DOHH2 (cell line): ENCODE data around the gene MOB2.

Experiments used
- H3F3A ChIP-seq: fragments of 200-600 bp; sonication (generic), shearing (Covaris generic); 2 replicates; pipeline ENCODE4 v1.6.0; 2016; ENCODE audit warnings: antibody characterized with exemption, mild to moderate bottlenecking; ENCODE audit not compliant: control insufficient read depth, insufficient read depth
- H3K27ac ChIP-seq: fragments of 200-600 bp; sonication (generic); 2 replicates; pipeline ENCODE4 v1.5.1; 2014; ENCODE audit warnings: low read depth, mild to moderate bottlenecking, low read length, moderate library complexity
- H3K27me3 ChIP-seq: fragments of 200-600 bp; sonication (generic); 2 replicates; pipeline ENCODE4 v1.6.1; 2014; ENCODE audit warnings: mild to moderate bottlenecking, low read length, mixed read lengths; ENCODE audit not compliant: control insufficient read depth
- H3K36me3 ChIP-seq: fragments of 200-600 bp; sonication (generic); 2 replicates; pipeline ENCODE4 v1.6.1; 2014; ENCODE audit warnings: mild to moderate bottlenecking, low read length, moderate library complexity, mixed read lengths; ENCODE audit not compliant: control insufficient read depth
- H3K4me1 ChIP-seq: fragments of 200-600 bp; sonication (generic); 2 replicates; pipeline ENCODE4 v1.6.1; 2014; ENCODE audit warnings: mild to moderate bottlenecking, low read length, mixed read lengths; ENCODE audit not compliant: control insufficient read depth
- H3K4me2 ChIP-seq: fragments of 200-600 bp; sonication (generic); 2 replicates; pipeline ENCODE4 v1.6.0; 2014; ENCODE audit warnings: mild to moderate bottlenecking, low read length, moderate library complexity
- H3K4me3 ChIP-seq: fragments of 200-600 bp; sonication (generic); 2 replicates; pipeline ENCODE4 v1.5.1; 2014; ENCODE audit warnings: mild to moderate bottlenecking, low read length, mixed read lengths
- H3K79me2 ChIP-seq: fragments of 200-600 bp; sonication (generic); 2 replicates; pipeline ENCODE4 v1.6.1; 2014; ENCODE audit warnings: mild to moderate bottlenecking, low read length, mixed read lengths; ENCODE audit not compliant: control insufficient read depth
- H3K9me2 ChIP-seq: fragments of 200-600 bp; sonication (generic); replicated peaks from 2 replicates; pipeline ENCODE4 v1.6.1; 2014; ENCODE audit warnings: mild to moderate bottlenecking, low read length, mixed read lengths; ENCODE audit not compliant: control insufficient read depth
- H3K9me3 ChIP-seq: fragments of 200-600 bp; sonication (generic); 2 replicates; pipeline ENCODE4 v1.6.1; 2014; ENCODE audit warnings: antibody characterized with exemption, low read length, mixed read lengths; ENCODE audit not compliant: control insufficient read depth, insufficient read depth
- H4K20me1 ChIP-seq: fragments of 200-600 bp; sonication (generic); 2 replicates; pipeline ENCODE4 v1.6.0; 2014; ENCODE audit warnings: low read depth, mild to moderate bottlenecking, antibody characterized with exemption, low read length, moderate library complexity; ENCODE audit not compliant: control insufficient read depth, insufficient read depth
- CTCF ChIP-seq: fragments of 200-600 bp; sonication (generic); IDR thresholded peaks from one replicate; pipeline ENCODE4 v1.5.1; 2014; ENCODE audit warnings: antibody characterized with exemption, mild to moderate bottlenecking, low read depth, low read length; ENCODE audit not compliant: poor library complexity, severe bottlenecking
- EZH2phosphoT487 ChIP-seq: fragments of 200-600 bp; sonication (generic); IDR thresholded peaks from 2 replicates; pipeline ENCODE4 v1.6.1; 2017; ENCODE audit warnings: borderline replicate concordance, mild to moderate bottlenecking, antibody characterized with exemption, low read length, moderate library complexity, mixed read lengths

The MOB2 gene

GRCh38 chr11:1484061-1484671 lies 2.4 kb downstream of the MOB2 start:
- TF ChIP-seq CTCF (no peak), EZH2phosphoT487 (no peak)
- H3K4me1 ChIP-seq, result no peaks in the 10 kb centered on the region
- no peak overlapping the region for H3K27ac ChIP-seq
- H3K9me3 ChIP-seq, result no peaks in the 10 kb centered on the region
- no peaks in the 10 kb centered on the region for H3K9me2 ChIP-seq
- peaks cover 7% of the 10 kb centered on the region; the same call in 1 of the 2 replicates for H4K20me1 ChIP-seq
- H3K36me3 ChIP-seq, result no peaks in the 10 kb centered on the region
- H3K4me2 ChIP-seq, result no peak overlapping the region
- no peaks in the 10 kb centered on the region for H3K27me3 ChIP-seq
- no peak overlapping the region for H3K4me3 ChIP-seq
- H3K79me2 ChIP-seq, result peaks cover 4% of the 10 kb centered on the region; the same call in 1 of the 2 replicates
- no peaks in the 10 kb centered on the region for H3F3A ChIP-seq

- Histone ChIP-seq H3K9me3 (no peaks in the 10 kb centered on the region), H3K36me3 (no peaks in the 10 kb centered on the region), H4K20me1 (peaks cover 7% of the 10 kb centered on the region; the same call in 1 of the 2 replicates), H3K27ac (no peak overlapping the region), H3K79me2 (peaks cover 4% of the 10 kb centered on the region; the same call in 1 of the 2 replicates), H3F3A (no peaks in the 10 kb centered on the region), H3K9me2 (no peaks in the 10 kb centered on the region), H3K27me3 (no peaks in the 10 kb centered on the region), H3K4me2 (no peak overlapping the region), H3K4me3 (no peak overlapping the region), H3K4me1 (no peaks in the 10 kb centered on the region)
- no peak for TF ChIP-seq EZH2phosphoT487
- TF ChIP-seq CTCF, result no peak
Measured at GRCh38 chr11:1483445-1483961, 3.1 kb downstream of the MOB2 start.

- H4K20me1 ChIP-seq, result peaks cover 7% of the 10 kb centered on the region; the same call in 1 of the 2 replicates
- no peak overlapping the region for H3K4me2 ChIP-seq
Measured at GRCh38 chr11:1482581-1483444, 3.8 kb downstream of the MOB2 start.

More at GRCh38 chr11:1482581-1483444, 3.8 kb downstream of the MOB2 start:
- H3K79me2 ChIP-seq, result peaks cover 4% of the 10 kb centered on the region; the same call in 1 of the 2 replicates
- no peaks in the 10 kb centered on the region for H3K27me3 ChIP-seq
- H3K4me3 ChIP-seq, result no peak overlapping the region
- no peaks in the 10 kb centered on the region for H3K4me1 ChIP-seq
- H3K27ac ChIP-seq, result no peak overlapping the region
- TF ChIP-seq CTCF, result peak; percentile 27
- no peak for TF ChIP-seq EZH2phosphoT487
- H3K9me3 ChIP-seq, result no peaks in the 10 kb centered on the region
- H3F3A ChIP-seq, result no peaks in the 10 kb centered on the region
- no peaks in the 10 kb centered on the region for H3K9me2 ChIP-seq
- no peaks in the 10 kb centered on the region for H3K36me3 ChIP-seq
